ENCODE data around the gene MRC1. TPM values are rescaled to one million over a fixed set of nuclear protein-coding genes. Genes with fewer than 3 reads are reported as not detected.

The MRC1 gene
- total and polyA plus RNA-seq, 9 of the 15 experiments (the other 6 are each of a cell fraction or from before 2014, with no cell fraction given), result 0.01 to 0.20 (median 0.03) TPM; not detected in 5

- TF ChIP-seq REST (IDR thresholded peaks at IDR 0.05; ENCODE audit: borderline replicate concordance) (no peak), REST (CRISPR knock-in tag; IDR thresholded peaks at IDR 0.05; ENCODE audit: low read depth) (no peak), FOXA3 (CRISPR knock-in tag; conservative IDR thresholded peaks at IDR 0.05 in 1 of 2, IDR thresholded peaks at IDR 0.05 in 1 of 2) (no peak), ETS2 (tag; IDR thresholded peaks at IDR 0.05; ENCODE audit: borderline replicate concordance, poor library complexity, severe bottlenecking) (no peak), IFI16 (CRISPR knock-in tag; IDR thresholded peaks at IDR 0.05) (no peak)
- TF ChIP-seq, protein P1, sequence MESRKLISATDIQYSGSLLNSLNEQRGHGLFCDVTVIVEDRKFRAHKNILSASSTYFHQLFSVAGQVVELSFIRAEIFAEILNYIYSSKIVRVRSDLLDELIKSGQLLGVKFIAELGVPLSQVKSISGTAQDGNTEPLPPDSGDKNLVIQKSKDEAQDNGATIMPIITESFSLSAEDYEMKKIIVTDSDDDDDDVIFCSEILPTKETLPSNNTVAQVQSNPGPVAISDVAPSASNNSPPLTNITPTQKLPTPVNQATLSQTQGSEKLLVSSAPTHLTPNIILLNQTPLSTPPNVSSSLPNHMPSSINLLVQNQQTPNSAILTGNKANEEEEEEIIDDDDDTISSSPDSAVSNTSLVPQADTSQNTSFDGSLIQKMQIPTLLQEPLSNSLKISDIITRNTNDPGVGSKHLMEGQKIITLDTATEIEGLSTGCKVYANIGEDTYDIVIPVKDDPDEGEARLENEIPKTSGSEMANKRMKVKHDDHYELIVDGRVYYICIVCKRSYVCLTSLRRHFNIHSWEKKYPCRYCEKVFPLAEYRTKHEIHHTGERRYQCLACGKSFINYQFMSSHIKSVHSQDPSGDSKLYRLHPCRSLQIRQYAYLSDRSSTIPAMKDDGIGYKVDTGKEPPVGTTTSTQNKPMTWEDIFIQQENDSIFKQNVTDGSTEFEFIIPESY (CRISPR knock-in tag; IDR thresholded peaks at IDR 0.05), result no peak
- TF ChIP-seq, protein P2, sequence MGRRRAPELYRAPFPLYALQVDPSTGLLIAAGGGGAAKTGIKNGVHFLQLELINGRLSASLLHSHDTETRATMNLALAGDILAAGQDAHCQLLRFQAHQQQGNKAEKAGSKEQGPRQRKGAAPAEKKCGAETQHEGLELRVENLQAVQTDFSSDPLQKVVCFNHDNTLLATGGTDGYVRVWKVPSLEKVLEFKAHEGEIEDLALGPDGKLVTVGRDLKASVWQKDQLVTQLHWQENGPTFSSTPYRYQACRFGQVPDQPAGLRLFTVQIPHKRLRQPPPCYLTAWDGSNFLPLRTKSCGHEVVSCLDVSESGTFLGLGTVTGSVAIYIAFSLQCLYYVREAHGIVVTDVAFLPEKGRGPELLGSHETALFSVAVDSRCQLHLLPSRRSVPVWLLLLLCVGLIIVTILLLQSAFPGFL (CRISPR knock-in tag; IDR thresholded peaks at IDR 0.05), result no peak
Observed at GRCh38 chr10:17891435-17891834, 82.3 kb downstream of the MRC1 start (continued).

All from K562 (cell line).